Psoas muscle (tissue), 8 donors: ENCODE measurements around the gene MMUT. TPM values are rescaled to one million over a fixed set of nuclear protein-coding genes. Genes with fewer than 3 reads are reported as not detected.

Experiments used
- ATAC-seq, 4 donors: fragments of 200-7000 bp; cut with Tn5 transposase; one replicate each; pipeline ENCODE4 v1.9.1; 2020; ENCODE audit warnings: moderate library complexity in 3 of 4, mild to moderate bottlenecking in 2 of 4
- DNase-seq, 2 donors: peaks; one replicate each; pipeline ENCODE4 v3.0.0-alpha.2; 2020
- H3K27ac ChIP-seq: fragments of 200-600 bp; one replicate; pipeline ENCODE4 v1.8.0; 2022
- H3K27me3 ChIP-seq, 3 donors: fragments of 200-600 bp in 1 of 3; one replicate each; pipeline versions ENCODE4 v1.6.1 to v1.8.0; 2013 to 2022; ENCODE audit warnings: low read length in 2 of 3, mild to moderate bottlenecking in 2 of 3, moderate library complexity in 1 of 3; ENCODE audit not compliant: insufficient read depth in 3 of 3
- H3K36me3 ChIP-seq, 2 donors: fragments of 200-600 bp in 1 of 2; one replicate each; pipeline versions ENCODE4 v1.6.1 to v1.8.0; 2013 to 2022; ENCODE audit warnings: low read depth in 1 of 2, mild to moderate bottlenecking in 1 of 2, moderate library complexity in 1 of 2; ENCODE audit not compliant: insufficient read depth in 1 of 2
- H3K4me1 ChIP-seq: fragments of 200-600 bp; one replicate; pipeline ENCODE4 v1.8.0; 2022
- H3K4me3 ChIP-seq: fragments of 200-600 bp; one replicate; pipeline ENCODE4 v1.8.0; 2022; ENCODE audit warnings: mild to moderate bottlenecking
- H3K9me3 ChIP-seq: fragments of 200-600 bp; one replicate; pipeline ENCODE4 v1.8.0; 2022
- WGBS, 3 donors: extraction: QIAGEN DNeasy Blood & Tissue Kit; methylation state at CpG; one replicate each; pipeline versions ENCODE4 v1.1.6 to v1.1.7; 2013; 5-methylcytosine and 5-hydroxymethylcytosine counted together
- intact Hi-C, 2 donors: fragments of 100-400 bp; cut with DNase I; formaldehyde crosslinking; loops; one replicate each; pipeline versions ENCODE4 v1.11.0 to v1.14.2; 2022
- polyA plus RNA-seq, 3 donors: library from polyadenylated mRNA; stranded (reverse); fragments of 200-250 nt; gene quantifications; one replicate each; pipeline ENCODE4 v1.2.3, GENCODE V29; 2013
- total RNA-seq, 4 donors: library from RNA; stranded (reverse); fragmentation: NEBNext Ultra II Directional in 2 of 4; extraction: Animal tissue kit (Norgen Biotek cat#: 25700) in 2 of 4; gene quantifications; one replicate each; pipeline versions ENCODE4 v1.2.1 to v1.2.4, GENCODE V29; 2021 to 2023
- TF ChIP-seq, protein P1 (sequence below): fragments of 200-600 bp; IDR thresholded peaks from one replicate; pipeline ENCODE4 v1.8.0; 2022; ENCODE audit warnings: antibody characterized with exemption
- donor health status: healthy with polysubstance abuse.
- donor health status: DM: no; HTN: no; CAD: no; lungs with moderate emphysema.
- donor health status: Bipolar disorder and iron deficiency.
- donor health status: healthy.
- donor health status: DM: yes; HTN: yes; CAD: no.
- donor health status: DM: no; HTN: no; CAD: no.
- donor health status: DM: no; HTN: no; CAD: no.
- donor health status: DM: yes; HTN: yes; CAD: no.

The MMUT gene
- total and polyA plus RNA-seq, 7 donors = 13.1 to 24.5 (median 22.1) TPM

DNA sequence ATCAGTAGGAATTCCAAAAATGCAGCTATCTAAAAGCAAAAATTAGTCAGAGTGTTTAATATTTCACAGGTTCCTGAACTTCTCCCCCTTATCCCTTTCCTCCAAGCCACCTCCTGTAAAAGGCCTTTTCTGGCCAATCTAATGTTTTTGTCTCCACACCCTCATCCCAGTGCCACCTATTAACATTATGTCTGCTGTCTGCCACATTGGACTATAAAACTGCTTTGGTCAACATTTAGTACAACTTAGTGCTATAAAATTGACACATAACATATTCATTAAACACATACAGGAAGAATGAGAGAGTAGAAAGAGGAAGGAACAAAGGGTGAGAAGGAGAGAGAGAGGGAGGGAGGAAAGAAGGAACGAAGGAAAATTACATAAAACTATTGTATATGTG is 47.7 kb downstream of the MMUT start:
- H3K4me1 ChIP-seq = no peaks in the 10 kb centered on the region
- ATAC-seq (no peak), DNase-seq (no peak)
- H3K9me3 ChIP-seq = no peaks in the 10 kb centered on the region
- intact Hi-C loops = no loop called here
- TF ChIP-seq, protein P1, sequence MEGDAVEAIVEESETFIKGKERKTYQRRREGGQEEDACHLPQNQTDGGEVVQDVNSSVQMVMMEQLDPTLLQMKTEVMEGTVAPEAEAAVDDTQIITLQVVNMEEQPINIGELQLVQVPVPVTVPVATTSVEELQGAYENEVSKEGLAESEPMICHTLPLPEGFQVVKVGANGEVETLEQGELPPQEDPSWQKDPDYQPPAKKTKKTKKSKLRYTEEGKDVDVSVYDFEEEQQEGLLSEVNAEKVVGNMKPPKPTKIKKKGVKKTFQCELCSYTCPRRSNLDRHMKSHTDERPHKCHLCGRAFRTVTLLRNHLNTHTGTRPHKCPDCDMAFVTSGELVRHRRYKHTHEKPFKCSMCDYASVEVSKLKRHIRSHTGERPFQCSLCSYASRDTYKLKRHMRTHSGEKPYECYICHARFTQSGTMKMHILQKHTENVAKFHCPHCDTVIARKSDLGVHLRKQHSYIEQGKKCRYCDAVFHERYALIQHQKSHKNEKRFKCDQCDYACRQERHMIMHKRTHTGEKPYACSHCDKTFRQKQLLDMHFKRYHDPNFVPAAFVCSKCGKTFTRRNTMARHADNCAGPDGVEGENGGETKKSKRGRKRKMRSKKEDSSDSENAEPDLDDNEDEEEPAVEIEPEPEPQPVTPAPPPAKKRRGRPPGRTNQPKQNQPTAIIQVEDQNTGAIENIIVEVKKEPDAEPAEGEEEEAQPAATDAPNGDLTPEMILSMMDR = no peak
- no peak overlapping the region for H3K4me3 ChIP-seq
- no peaks in the 10 kb centered on the region for H3K27me3 ChIP-seq
- H3K36me3 ChIP-seq = no peaks in the 10 kb centered on the region
- no peak overlapping the region for H3K27ac ChIP-seq
- 14 to 24% (median 17%) methylated on average over 1 of the region's 1 CpG for WGBS, 3 donors

DNA sequence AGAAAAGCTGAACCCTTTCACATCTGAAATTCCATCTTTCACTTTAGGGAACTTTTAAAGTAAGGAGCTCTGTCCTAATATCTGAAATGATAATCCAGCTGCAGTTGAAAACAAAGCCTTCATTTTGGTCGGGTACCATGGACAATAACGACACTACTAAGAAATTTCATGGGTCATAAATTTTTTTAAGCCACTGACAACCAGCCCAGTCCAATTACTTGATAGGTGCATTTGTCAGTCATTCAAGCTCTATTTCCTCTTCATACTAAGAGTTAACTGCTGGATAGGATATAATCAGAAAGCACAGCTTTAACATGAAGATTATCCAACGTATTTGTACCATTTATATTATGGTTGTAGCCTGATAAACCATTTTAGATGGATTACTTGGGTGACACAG is 52.5 kb downstream of the MMUT start:
- DNase-seq = no peak
- H3K9me3 ChIP-seq = no peaks in the 10 kb centered on the region
- ATAC-seq = no peak
- intact Hi-C loops = loop anchor here (2.0 to 5.0 kb wide), 2 partner anchors 1622 to 1623 kb away; no protein-coding TSS in a partner anchor
- WGBS, 3 donors = 22 to 24% (median 24%) methylated on average over 3 of the region's 3 CpGs
- no peak overlapping the region for H3K27ac ChIP-seq
- no peak overlapping the region for H3K4me3 ChIP-seq
- no peaks in the 10 kb centered on the region for H3K36me3 ChIP-seq
- TF ChIP-seq, protein P1 = no peak
- no peaks in the 10 kb centered on the region for H3K4me1 ChIP-seq
- no peaks in the 10 kb centered on the region for H3K27me3 ChIP-seq

DNA sequence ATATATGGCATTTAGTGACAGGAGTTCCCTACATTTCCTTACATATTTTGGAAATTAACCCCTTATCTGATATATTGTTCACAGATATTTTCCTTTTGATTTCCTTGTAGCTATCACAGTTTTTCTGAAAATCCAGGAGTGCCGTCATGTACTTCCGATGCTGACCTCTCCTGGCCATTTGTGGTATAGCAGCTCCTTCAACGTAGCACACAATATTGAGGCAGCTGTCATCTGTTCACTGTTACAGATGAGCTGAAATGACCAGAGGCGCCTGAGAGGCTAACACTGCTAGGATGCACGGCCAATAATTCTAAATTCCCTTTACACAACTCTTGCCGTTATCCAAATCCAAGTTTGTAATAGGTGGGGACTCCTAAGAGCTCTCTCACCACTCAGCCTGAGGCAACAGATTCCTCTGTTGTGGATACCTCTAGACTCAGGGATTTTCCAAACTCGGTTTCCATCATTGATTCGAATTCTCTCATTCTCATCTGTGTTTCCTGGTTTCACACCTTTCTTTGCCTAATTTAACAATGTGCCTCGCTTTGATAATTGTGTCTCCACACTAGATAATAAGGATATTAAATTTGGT is 53.0 kb downstream of the MMUT start:
- 9 to 15% (median 10%) methylated on average over 9 of the region's 9 CpGs for WGBS, 3 donors
- TF ChIP-seq, protein P1 = peak; percentile 69
- peak; percentile 53 to 73 (median 70) for ATAC-seq
- H3K4me3 ChIP-seq = no peak overlapping the region
- no peaks in the 10 kb centered on the region for H3K4me1 ChIP-seq
- peak; percentile 37 to 54 for DNase-seq
- H3K27ac ChIP-seq = no peak overlapping the region
- no peaks in the 10 kb centered on the region for H3K36me3 ChIP-seq
- H3K27me3 ChIP-seq = no peaks in the 10 kb centered on the region
- intact Hi-C loops = loop anchor here (2.0 to 5.0 kb wide), 2 partner anchors 1621 to 1623 kb away; no protein-coding TSS in a partner anchor
- H3K9me3 ChIP-seq = no peaks in the 10 kb centered on the region

DNA sequence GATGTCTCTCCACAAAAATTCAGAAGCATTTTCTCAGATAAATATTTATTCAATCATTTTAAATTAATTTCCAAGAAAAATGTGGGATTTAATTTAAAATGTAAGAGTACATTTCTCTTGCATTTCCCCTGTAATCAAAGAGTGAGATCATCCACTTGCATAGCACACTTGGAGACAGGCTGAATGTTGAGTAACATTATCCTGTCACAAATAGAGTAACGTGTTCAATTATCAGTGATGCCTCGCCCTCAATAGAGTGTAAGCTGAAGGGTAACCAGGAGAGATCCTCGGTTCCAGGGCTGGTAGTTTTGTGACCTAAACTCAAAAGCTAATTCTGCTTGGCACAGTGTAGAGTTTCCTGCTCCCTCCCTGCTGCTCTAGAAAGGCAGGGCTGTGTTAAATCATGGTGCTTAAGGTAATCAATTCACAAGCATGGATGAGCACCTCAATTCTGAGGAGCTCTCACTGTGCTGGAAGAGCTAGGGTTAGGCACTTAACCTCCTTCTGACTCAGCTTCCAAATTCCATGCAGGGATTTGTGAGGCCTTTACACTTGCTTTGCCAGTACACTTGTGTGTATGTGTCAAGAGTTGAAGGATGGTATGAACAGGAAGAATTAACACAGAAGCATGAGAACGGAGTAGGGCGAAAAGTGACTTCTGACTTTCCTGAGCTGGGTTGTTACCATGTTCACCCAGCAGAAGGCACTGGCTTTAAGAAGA is 56.6 kb downstream of the MMUT start:
- H3K27me3 ChIP-seq = no peaks in the 10 kb centered on the region
- no peak for ATAC-seq

More for the DNA sequence above, 56.6 kb downstream of the MMUT start:
- no peaks in the 10 kb centered on the region for H3K36me3 ChIP-seq
- no peak overlapping the region for H3K4me3 ChIP-seq
- TF ChIP-seq, protein P1 = no peak
- H3K9me3 ChIP-seq = no peaks in the 10 kb centered on the region
- WGBS, 3 donors = 36 to 53% (median 39%) methylated on average over 5 of the region's 5 CpGs
- intact Hi-C loops = no loop called here
- DNase-seq = no peak
- H3K4me1 ChIP-seq = no peaks in the 10 kb centered on the region
- no peak overlapping the region for H3K27ac ChIP-seq
